Suppressor macrophage treated with lipopolysaccharide for 1 hour (primary cell): Measurements from ENCODE around the gene MRPS5.
A peak's percentile ranks its signal among the peaks of the same experiment; 100 is the strongest.
"Not testable (repeated sequence)": the region's sequence is repeated elsewhere in the genome, so short reads cannot be mapped to it uniquely, and the experiment has no call there.

Experiments used
- DNase-seq, 3 donors: peaks; one replicate each; pipeline ENCODE4 v3.0.0-alpha.2; 2020 to 2022

MRPS5 gene

DNA sequence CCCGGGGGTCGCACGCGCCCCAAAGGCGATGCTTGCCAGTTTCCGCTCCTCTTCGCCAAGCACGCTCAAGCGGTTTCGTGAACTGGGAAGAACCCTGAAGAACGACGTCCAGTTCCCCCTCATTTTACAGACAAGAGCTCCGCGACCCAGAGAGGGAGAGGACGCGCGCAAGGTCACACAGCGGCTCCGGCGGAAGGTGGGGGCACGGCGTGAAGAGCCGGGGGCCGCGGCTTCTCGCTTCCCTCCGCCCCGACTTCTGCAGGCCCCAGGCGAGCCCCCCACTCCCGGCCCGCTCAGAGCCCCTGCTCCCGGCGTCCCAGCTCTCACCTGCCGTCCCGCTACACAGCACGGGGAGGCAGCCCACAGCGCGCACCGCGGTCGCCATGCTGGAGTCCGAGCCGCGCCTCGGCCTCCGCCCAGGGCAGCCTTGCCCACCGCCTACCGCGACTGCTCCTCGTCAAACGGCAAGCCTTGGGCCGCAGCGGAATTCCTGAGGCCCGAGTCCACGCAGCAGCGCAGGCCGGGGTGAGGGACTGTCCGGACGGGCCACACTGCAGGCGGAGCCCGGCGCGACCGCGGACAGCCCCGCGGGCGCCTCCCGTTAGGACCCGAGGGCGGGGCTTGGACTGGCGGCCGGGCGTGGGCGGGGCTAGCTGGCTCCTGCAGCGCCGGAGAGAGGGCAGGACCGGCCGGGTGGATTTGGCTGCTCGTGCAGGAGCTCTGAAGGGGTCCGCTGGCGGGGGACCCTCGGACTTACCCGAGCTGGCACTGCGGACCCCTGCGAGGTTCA is at the start of gene MRPS5:
Gene MRPS5 (minus strand): TSS at position 402 of the 790 bp plus-strand sequence. CDS start 17 bp downstream, at position 385.
- peak; percentile 90 to 98 (median 96) for DNase-seq

GRCh38 chr2:95166065-95166763 is 44.6 kb upstream of the MRPS5 start:
- DNase-seq, result no peak

DNA sequence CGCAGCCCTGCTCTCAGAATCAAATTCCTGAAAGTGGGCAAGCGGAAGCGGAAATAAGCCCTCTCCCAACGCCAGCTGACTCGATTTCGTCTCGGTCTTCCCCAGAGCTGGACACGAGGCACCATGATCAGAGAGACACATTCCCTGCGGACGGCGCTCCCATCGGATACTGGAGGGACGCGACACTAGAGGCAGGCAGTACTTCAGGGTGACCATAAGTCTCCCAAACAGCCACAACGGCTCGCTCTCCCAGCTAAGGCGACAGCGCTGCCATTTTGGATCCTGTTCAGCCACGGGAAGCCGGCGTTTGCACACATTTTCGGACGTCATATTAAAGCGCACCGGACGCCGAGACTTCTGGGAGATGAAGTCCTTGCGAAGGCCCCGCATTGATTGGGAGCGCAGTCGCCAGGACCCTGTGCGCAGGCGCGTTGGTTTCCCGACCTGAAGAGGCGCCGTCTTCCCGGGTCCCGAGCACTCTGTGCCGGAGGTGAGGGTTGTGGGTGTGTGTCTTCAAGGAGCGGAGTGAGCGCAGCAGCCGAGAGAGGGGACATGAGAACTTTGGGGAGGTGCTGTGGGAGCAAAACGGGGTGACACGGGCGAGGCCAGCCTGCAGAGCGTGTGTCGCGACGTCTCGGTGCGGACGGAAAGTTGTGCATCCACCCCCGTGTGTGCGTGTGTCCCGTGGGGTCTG is 43.9 kb upstream of the MRPS5 start, which contains the start of gene ZNF2:
Gene ZNF2 (plus strand): TSS at position 439 of the 694 bp plus-strand sequence. CDS start 10,418 bp downstream, outside the sequence.
- peak; percentile 98 to 99 (median 99) for DNase-seq

DNA sequence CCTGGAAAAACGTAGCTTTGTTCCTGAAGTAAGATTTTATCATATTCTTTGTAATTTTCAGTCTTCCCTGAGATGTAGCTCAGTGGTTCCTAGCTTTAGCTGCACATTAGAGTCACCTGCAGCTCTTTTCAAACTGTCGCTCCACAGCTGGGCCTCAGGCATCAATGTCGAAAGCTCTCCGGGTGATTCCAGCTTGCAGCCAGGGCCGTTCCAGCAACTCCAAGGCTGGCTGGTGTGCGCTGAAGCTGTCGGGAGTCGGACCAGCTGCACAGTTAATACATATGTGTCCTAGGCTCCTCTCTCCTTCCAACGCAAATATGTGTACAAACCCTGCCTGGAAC is 43.4 kb upstream of the MRPS5 start:
- no peak for DNase-seq

DNA sequence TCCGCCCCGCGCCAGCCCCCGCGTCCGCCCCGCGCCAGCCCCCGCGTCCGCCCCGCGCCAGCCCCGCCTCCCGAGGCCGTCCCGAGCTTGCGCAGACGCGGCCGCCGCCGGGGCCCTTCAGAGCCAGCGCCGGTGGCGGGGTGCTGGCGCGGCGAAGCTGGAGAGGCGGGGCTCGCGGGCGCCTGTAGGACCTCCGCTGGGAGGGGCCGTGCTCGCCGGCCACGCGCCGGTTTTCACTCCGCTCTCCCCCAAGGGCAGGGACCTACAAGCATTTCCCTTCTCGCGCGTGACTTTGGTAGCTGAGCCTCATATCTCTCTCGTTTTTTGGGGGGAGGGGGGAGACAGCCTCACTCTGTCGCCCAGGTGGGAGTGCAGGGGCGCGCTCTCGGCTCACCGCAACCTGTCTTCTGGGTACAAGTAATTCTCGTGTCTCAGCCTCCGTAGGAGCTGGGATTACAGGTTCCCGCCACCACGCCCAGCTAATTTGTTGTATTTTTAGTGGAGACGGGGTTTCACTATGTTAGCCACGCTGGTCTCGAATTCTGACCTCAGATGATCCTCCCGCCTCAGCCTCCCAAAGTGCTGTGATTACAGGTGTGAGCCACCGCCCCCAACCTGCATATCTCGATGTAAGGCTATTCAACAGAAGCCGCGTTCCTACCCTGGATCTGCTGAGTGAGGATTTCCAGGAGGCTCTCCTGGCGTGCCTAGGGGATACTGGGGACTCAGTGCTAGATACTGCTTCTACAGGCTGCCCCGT is 38.3 kb upstream of the MRPS5 start, which contains the start of gene ZNF514:
Gene ZNF514 (minus strand): TSS at position 159 of the 760 bp plus-strand sequence. CDS start 6,595 bp downstream, outside the sequence.
- DNase-seq, result peak; percentile 73 to 91 (median 84)

DNA sequence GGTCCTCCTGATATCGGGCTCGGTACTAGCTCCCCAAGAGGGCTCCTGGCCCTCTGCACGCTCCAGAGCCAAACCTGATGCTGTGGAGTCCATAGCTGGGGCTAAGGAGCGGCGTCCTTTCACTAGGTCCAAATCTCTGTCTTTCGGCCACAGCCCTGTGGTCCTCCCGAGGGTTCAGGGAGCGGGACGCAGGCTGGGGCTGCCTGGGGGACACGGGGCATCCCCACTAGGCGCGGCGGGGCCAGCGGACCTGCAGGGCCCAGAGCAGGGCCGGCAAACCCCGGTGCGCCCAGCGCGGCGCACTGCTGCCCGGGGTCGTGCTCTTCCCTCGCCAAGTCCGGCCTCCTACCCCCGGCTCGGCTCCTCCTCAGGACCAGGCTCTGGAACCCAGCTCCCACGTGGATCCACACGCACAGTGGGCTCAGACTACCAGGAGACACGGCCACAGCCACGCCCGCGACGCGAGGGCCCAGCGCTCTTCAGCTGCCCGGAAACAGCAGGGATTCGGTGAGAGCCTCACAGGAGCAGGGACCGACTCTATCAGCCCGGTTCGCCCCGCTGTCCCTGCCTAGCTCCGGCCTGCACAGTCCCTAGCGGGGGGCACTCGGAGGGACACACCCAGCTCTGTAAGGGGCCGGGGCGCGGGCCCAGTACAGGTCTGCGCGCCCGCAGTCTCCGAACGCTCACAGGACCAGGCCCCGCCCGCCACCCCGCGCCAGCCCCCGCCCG is 37.4 kb upstream of the MRPS5 start:
- peak; percentile 22 to 56 (median 27) for DNase-seq

DNA sequence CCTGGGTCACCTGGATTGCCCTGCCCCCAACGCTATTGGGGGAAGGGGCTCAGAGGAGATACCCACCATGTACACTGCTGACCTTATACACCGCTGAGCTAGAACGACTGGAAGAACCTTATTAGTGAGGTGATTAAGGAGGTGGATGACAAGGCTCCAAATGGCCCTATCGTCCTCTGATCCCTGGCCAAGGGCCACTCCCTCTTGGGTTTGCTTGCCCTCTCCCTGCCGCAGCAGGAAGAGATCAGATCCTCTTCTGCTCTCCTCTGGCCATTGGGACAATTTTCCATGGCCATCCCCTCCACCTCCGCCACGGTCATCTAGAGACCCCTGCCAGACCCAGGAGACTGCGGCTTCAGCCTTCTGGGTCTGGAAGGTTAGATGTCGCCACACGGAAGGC is 36.8 kb upstream of the MRPS5 start:
- no peak for DNase-seq

- no peak for DNase-seq
Observed at GRCh38 chr2:95149397-95149984, 27.9 kb upstream of the MRPS5 start.

- DNase-seq, result no peak
Observed at GRCh38 chr2:95143838-95144237, 22.2 kb upstream of the MRPS5 start.

DNA sequence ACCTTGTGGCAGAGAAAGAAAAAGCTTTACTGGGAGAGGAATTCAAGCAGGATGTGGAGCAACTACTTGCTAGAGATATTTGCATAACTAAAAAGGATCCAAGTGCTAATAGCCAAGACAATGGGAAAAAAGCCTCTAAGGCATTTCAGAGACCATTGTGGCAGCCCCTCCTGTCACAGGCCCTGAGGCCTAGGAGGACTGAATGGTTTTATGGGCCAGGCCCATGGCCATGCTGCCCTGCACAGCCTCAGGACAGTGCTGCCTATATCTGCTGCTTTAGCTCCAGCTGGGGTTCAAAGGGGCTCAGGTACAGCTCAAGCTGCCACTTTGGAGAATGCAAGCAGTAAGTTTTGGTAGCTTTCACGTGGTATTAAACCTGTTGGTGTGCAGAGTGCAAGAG is 17.1 kb upstream of the MRPS5 start:
- DNase-seq, result no peak

GRCh38 chr2:95122197-95122551 is 566 bp upstream of the MRPS5 start:
- DNase-seq, result no peak

DNA sequence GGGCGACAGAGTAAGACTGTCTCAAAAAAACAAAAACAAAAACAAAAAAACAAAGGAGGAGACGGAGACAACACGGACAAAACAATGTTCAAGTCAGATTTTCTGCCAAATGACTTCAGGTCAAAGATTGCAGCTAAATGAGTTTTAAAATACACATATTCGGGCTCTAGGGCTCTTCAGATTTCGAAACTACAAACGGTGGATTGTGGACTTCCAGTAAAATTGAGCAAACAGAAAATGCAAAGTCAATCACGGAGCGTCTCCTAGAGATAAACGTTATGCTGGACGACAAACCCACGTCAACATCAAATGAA is 558 bp downstream of the MRPS5 start:
- DNase-seq, result peak in 1 of 3 donors; percentile 46

- peak; percentile 60 to 70 (median 65) for DNase-seq
Observed at GRCh38 chr2:95115418-95115817, 6.2 kb downstream of the MRPS5 start.

GRCh38 chr2:95113464-95113863 is 8.1 kb downstream of the MRPS5 start:
- DNase-seq, result no peak

GRCh38 chr2:95110395-95110794 is 11.2 kb downstream of the MRPS5 start:
- DNase-seq, result no peak

DNA sequence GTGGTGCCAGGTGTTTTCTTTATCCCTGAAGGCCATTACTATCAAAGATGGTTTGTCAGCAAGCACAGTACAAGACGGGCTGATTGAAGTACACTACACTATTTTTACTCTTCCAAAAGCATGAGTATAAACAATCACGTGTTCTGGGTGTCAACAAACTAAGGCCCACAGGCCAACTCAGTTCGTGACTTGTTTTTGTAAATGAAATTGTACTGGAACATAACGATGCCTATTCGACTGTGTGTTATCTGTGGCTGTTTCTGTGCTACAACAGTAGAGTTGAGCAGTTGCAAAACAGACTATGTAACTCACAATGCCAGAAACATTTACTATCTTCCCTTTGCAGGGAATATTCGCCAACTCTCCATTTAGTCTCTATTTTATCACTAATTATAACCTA is 12.3 kb downstream of the MRPS5 start:
- no peak for DNase-seq

GRCh38 chr2:95106081-95106480 is 15.5 kb downstream of the MRPS5 start:
- peak; percentile 14 to 28 (median 19) for DNase-seq

DNA sequence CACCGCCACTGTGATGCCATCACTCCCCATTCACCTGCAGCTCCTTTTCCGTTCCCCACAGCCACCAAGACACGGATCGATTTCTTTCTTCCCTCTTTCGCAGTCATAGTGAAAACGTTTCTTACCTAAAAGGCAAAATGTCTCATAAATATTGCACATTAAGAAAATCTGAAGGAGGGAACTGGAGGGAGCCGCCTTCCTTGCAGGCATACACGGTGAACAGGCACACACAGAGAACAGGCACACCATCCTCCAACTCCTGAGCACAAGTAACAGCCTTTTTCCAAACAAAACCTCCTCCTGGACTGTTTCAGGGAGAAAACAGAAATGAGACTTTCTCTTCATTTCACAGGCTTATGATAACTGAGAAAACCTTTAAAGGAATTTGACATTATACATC is 17.0 kb downstream of the MRPS5 start:
- DNase-seq, result no peak

GRCh38 chr2:95099910-95100309 is 21.7 kb downstream of the MRPS5 start:
- DNase-seq, result no peak

DNA sequence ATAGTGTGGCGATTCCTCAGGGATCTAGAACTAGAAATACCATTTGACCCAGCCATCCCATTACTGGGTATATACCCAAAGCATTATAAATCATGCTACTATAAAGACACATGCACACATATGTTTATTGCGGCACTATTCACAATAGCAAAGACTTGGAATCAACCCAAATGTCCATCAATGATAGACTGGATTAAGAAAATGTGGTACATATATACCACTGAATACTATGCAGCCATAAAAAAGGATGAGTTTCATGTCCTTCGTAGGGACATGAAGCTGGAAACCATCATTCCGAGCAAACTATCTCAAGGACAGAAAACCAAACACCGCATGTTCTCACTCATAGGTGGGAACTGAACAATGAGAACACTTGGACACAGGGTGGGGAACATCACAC is 23.3 kb downstream of the MRPS5 start:
- DNase-seq, result not testable (repeated sequence)

DNA sequence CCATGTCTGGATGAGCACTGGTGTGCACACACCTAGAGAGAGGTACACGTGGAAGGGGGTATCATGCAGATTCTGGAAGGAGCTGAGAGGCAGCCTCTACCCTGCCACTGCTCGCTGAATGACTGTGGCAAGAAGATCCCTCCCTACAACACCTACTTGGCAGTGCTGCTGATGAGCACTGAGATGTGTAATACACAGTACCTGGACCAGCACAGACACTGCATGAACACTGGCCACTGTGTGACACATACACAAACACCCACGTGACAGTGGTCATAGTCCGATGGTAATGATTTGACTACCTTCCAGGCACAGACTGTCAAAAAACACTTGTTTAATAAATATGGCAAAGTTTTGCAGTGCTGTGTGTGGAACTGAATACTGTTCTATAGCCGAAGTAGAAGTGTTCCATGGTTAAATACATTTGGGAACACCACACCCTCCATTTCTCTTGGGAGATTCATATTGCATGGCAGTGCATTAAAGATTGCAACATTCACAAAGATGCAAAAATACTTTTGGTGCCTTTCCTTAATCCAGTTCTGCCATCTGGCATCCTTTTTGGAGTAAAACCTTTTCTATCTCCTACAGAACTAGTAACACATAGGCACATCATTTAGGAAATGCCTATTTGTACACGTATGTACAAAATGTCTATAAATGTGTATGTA is 29.6 kb downstream of the MRPS5 start:
- no peak for DNase-seq
